Stimulated activated CD8-positive, alpha-beta memory T cell treated with anti-CD3 and anti-CD28 coated beads, Interleukin-12 subunit alpha, Interleukin-12 subunit beta, amount 100 ng/mL, for 24 hours (primary cell): Measurements from ENCODE around the gene PRKN.

Experiments used
- DNase-seq: peaks from one replicate; pipeline ENCODE4 v3.0.0-alpha.2; 2020; ENCODE audit errors: extremely low read depth

PRKN gene

DNA sequence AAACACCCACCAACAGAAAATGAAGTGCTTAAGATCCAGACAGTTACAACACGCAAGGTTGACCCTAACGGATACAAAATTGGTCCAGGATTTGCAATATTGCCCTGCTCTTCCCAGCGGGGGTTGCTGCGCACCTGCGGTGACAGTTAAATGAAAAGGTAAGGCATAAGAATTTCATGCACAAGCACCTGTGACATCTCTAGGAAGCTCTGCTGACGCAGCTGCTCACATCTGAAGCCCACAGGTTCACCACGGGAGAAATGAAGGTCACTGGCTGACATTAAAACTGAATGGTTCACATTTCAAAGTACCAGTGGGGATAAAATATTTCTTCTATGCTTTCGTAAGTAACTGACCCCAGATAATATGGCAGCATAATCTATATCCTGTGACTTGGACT, 764.4 kb downstream of the PRKN start:
- no peak for DNase-seq

DNA sequence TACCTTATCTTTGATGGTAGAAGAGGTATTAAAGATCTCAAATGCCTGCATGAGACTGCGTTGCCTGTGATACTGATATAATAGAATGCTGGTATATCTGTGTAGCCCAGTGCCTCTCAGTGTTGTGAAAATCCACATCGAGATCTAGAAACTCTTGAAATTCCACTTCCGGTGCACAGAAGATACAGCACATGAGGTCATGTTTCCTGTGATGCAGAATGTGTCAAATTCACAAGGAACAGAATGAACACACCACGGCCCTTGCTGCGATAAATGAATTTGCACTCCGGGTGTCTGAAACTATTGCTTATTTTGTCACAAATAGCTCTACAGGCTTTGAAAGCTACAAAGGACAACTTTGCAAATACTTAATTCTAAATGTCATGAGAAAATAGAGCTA, 765.8 kb downstream of the PRKN start:
- DNase-seq: no peak

DNA sequence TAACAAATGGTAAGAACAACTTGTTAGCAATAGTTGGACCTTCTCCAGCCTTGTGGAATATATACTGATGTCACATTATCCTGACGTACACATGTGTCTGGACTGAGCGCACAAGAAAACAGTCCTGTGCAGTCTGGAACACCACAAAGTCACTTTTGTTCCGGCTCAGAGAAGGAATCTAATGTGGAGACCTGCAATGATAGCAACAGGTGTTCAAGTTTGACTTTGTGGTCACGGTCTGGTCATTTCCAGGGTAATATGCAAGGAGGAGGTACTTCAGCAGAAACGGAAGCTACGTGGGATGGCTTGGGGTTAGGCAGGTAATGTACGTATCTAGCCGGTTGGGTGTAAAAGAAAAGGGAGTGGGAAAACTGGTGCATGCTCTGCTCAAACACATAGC, 766.5 kb downstream of the PRKN start:
- DNase-seq: no peak

DNA sequence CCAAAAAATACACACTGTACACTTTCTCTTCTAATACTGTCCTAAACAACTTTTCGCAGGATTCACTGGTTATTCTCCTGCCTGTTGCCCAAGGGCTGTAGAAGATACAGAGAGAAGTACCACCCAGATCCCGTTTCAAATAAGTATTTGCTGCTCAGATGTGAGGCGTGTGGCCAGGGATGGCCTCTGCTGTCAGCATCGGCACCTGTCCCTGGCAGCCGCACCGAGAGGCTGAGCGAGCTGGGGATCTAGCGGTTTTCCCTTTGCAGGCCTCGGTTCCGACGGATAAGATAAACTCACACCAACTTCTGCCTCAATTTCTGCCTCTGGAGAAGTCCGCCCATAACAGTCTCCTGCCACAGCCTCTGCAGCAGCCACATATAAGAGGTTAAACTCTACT, 768.5 kb downstream of the PRKN start:
- no peak for DNase-seq

DNA sequence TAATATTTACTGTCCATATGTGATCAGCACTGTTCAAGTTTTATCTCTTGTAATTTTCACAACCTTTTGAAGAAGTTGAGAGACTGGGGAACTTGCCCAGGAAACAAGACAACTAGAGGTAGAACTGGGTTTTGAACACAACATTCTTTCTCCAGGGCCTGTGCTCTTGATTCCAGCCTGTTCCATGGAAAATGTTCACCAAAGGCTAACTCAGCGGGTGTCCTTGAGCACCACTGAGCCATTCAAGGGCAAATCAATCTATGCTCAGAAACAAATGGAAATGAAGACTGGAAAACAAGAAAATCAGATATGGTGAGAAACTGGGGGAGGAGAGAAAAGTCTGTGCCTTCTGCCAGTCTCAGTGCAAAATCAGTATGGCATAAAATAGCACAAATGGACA, 771.5 kb downstream of the PRKN start:
- DNase-seq: no peak

DNA sequence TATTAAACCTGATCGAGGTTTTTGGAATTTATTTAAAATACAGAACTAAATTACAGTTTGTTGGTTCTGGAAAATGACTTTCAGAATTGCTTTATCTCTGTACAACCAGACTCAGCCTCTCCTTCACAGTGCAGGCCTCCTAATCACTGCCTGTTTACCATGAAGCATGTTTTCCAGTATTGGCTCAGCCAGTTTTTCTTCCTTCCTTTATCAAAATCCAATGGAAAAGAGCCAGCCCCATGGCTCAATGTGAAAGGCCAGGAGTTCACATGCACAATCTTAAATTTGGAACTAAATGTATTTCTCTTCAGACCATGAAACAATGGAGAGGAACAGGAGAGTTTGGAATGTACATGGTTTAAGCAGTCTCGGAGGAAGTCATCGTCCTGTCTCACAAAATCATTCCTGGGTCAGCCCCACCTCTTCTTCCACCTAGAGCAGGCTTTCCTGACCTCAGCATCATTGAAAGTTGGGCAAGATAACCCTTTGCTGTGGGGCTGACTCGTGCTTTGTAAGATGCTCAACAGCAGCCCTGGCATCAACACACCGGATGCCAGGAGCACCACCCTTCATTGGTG, 772.8 kb downstream of the PRKN start:
- DNase-seq: no peak

DNA sequence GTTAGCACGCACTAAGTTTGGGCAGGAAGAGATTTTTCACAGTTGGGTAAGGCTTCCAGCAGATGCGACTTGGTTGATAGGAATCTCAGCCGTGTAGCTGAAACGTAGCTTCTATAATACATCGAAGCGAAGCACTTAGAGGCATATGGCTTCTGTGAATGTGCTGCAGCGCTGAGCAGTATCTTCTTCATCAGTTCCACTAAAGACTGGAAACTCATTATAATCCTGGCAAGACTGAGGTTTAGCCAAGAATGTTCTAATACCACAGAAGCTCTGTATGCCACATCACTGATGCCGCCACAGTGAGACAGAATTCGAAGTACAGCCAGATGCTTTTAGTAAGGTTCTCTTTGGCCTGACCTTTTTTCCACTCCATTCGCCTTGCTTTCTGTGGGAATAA, 773.5 kb downstream of the PRKN start:
- no peak for DNase-seq

DNA sequence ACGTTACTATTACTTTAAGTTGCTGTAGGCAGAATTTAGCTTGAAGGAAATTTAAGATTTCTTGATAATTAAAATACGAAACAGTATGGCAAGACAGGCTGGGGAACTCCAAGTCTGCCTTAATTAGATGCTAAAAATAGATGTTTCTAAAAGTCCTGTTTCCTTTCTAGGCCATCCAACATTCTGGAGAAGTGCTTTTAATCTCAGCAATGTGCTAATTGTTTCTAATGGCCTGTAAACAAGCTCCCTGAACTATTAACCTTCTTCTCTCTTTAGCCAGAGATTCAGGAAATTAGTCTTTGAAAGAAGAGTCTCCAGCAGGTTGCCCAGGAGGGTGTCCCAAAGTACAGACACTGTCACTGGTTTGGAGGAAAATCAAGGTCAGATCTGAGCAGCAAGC, 776.4 kb downstream of the PRKN start:
- no peak for DNase-seq

DNA sequence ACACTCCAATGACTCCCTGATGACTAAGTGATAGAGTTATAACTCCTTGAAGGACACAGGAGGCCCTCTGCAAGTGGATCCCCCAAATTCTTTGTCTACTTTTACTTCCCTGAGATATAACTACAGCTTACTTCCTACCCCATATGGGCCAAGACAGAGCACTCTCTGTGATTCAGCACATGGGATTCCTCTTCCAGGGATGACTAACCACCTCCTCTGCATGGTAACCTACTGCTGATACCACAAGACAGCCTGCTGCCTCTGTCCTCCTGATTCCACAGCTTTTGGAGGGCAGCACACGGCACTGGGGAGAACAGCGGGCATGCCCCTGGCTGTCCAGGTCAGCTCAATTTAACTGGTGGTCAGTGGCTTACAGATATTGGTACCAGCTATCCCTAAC, 778.0 kb downstream of the PRKN start:
- no peak for DNase-seq

DNA sequence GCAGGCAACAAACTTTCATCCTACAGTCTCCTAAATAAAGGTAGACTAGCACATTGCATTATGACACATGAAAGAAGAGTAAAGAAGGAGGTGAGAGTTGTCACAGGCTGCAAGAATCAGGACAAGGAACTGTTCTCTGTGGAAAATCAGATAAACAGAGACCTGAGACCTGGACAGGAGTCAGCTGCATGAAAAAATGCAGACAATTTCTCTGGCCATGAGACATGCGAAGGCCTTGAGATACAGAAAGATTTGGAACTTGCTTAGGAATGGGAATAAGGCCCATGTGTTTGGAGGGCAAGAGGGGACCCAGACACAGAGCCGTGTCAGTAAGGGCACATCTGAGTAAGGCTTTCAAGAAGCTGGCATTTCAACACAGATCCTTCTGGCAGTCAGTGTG, 779.1 kb downstream of the PRKN start:
- no peak for DNase-seq

DNA sequence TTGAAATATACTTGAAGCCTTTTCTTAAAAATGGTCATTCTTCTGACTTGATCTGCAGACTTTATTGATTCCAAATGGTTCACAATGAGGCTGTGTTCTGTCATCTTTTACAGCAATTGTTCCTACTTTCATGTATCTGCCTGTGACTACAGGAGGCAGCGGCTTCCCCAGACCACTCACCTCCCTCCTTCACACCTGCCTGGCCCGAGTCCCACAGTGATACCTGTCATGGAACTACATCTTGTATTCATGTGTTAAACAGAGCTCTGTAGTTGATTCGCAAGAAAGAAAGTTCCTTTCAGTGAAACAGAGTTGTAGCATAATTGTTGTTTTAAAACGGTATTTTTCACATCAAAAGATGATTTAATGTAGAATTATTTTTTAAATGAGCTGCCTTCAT, 780.2 kb downstream of the PRKN start:
- DNase-seq: no peak

DNA sequence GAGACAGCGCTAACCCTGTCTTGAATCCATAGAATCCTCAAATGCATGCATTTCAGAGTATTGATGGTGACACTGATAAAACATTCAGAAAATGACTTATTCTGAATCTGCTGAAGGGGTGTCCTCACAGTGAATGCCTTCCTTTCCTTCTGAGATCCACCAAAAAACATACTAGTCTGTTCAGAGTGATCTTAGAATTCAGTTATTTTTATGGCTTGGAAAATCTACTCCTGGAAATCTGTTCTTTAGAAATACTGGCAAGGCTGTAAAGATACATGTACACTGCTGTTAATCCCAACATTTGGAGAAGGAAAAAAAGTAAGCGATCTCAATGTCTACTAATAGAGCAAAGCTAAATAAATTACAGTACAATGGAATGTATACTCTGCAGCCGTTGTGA, 781.1 kb downstream of the PRKN start:
- DNase-seq: no peak

DNA sequence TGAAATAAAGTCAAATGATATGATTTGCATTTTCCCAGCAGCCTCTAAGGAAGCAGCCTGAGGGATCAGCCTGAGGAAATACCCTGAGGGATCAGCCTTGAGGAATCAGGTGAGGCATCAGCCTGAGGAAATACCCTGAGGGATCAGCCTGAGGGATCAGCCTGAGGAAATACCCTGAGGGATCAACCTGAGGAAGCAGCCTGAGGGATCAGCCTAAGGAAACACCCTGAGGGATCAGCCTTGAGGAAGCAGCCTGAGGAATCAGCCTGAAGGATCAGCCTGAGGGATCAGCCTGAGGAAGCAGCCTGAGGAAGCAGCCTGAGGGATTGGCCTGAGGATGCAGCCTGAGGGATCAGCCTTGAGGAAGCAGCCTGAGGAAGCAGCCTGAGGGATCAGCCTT, 784.0 kb downstream of the PRKN start:
- DNase-seq: no peak

DNA sequence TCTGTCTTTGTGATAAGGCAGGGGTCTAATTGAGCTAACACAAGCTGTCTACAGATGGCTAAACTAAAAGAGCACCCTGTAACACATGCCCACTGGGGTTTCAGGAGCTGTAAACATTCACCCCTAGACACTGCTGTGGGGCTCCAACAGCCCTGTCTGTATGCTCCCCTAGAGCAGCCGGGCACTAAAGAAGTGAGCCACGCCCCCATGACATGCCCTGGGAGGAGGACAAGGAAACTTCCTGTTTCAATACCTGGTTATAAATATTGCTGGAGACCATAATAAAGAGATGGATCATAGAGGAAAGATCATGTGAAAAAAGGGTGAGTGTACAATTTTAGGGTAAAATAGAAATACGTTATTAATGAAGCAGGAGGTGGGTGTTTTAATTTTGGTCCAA, 786.0 kb downstream of the PRKN start:
- no peak for DNase-seq

DNA sequence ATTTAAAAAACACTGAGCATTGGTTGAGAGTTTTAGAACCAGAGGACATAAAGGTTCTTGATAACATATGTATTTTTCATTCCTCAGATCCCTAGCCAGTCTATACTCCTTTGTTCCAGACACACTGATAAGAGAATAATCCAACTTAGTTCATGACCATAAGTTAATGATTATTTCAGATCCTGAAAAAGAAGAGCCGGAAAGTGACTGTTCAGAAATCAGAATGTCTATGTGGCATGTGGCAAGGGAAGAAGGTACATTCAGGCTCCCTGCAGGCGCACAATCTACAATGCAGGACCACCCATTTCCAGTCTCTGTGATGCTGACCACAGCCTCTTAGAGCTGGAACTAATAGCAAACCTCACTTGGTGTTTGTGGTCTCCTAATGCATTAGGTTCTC, 787.0 kb downstream of the PRKN start:
- no peak for DNase-seq

DNA sequence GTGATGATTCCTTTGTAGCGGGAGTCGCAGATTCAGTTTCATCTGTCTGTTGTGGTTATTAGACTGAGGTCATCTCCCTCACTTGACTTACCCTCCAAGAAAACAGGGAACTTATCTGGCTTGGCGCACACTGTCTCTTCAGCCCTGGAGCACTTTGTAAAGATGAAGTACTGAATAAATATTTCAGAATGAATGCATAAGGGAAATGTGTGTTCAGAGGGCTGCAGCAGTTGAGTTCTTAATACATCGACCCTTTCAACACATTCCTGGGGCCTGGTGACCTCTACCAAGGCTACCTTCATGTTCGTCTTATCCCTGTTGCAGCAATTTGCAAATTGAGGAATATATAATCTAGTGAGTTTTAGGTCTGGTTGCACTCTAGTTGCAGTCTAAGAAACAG, 801.2 kb downstream of the PRKN start:
- no peak for DNase-seq

DNA sequence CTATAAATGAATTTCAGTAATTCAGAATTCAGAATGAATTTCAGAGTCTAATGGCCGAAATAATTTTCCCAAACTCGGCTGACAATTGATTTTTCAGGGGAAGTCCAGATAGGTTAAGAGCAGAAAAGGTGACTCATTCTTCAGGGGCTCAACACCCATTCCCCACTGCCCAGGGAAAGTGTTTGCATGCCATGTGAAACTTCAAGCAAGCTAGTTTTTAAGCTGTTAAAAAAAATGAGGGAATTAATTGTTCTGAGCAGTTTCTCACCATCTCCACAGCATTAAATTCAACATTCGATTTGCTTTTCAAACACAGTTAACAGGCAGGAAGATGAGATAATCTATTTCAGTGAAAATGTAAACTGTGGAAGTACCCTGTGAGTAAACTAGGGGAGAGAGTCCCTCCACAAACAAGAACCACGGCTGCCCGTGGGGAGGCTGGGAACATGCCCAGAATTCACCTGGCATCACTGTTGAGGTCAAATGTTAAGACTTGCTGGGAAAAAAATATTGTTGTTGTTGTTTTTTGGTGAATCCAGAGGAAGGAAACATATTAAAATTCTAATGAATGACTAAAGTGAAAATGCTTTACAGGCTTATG, 803.0 kb downstream of the PRKN start:
- DNase-seq: no peak

DNA sequence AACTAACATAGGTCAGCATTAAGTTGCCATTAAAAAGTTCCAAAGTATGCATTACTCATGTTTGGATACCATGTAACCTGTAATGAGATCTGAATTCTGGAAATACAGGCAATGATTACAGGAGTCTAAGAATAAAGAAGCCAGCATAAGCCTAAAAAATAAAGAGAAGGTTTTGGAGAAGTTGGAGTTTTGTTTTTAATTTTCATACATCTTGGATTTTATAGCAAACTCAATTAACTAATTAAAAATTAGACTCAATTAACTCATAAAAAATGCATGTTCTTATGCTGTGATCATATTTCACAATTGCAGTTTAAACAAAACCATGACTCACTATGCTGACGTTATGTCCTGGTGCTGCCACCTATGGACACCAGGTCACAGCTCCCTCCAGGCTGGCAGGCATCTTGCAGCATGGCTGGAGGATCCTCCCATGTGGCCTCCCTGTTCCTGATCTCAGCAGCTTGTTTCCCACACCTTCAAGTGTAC, 804.9 kb downstream of the PRKN start:
- no peak for DNase-seq

DNA sequence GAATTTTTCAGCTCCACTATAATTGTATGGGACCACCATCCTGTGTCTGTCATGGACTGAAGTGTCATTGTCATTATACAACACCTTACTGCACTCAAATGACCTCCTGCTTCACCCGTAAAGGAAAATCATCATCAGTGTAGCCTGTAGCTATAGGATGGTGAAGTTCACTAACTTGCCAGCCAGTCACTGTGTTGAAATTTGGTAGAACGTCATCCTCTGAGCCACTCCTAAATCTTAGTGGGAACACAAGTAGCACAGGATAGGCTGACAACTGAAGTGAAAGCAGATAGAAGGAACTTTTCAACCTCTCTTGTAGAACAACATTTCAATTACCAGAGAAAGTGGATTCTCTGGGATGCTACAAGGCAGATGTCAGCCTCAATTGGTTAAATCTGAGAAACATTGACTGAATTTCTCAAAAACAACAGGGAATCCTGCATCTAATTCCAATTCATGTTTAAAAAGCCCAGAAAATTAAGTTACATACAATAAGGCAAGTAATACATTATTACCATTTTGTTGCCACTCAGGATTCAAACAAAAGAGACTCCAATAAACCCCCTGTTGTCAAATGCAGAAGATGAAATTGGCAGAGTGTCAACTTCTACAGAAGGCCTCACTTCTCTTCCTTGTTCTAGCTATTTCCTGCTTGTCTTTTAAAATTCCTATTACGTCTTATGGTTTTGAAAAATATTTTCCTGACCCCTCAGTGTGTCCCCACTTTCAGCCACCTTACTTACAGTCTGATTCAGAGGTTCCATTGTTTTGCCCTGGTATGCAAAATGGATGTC, 805.8 kb downstream of the PRKN start:
- no peak for DNase-seq

DNA sequence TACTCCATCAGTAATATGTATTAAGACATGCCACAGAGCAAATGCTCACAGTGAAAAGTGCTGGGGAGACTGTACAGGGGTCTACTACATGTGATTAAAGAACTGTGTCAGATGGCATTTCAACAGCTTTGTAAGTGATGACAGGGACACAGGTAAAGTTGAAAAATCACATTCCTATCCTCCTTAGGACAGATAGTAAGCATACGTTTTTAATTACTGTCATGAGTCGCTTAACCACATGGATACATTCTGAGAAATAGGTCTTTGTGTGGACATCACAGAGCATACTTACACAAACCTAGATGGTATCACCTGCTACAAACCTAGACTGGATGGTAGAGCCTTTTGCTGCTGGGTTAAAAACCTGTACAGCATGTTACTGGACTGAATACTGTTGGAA, 807.9 kb downstream of the PRKN start:
- no peak for DNase-seq

DNA sequence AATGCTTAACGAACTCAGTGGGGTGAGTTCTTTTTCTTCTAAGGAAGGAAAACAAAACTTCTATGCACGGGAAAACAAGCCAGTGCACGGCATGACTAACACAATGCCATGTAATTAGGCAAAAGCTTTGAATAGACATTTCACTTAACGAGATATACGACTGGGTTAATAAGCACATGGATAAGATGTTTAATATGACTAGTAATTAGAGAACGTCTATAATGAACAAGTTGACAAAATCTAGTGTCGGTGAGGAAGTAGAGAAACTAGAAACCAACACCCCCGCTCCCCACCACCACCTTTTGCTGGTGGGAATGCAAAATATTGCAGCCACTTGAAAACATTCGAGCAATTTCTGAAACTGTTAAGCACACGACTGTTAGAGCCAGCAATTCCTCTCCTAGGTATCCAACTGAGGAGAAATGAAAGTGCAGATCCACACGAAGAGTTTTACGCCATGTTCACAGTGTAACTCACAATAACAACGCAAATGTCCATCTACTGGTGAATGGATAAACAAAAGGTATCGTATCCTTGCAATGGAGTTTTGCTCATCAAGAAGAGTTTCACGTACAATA, 808.8 kb downstream of the PRKN start:
- no peak for DNase-seq

DNA sequence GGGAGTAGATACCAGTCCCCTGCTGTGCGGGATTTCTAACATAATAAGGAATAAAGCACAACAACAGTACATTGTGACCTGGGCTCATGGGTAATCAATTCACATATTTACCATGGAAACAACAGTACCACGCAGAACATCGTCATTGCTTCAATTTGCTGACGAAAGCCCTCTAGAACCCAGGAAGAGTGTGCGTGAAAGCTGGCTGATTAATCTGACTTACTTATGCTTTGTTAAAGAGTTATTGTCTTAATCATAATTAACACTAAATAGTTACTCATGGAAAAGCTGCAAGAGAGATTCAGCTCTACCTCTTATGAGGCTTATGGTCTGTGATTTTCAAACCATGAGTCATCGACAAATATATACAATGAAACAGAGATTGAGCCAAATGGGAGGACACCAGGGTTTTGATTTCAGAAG, 809.4 kb downstream of the PRKN start:
- DNase-seq: no peak

DNA sequence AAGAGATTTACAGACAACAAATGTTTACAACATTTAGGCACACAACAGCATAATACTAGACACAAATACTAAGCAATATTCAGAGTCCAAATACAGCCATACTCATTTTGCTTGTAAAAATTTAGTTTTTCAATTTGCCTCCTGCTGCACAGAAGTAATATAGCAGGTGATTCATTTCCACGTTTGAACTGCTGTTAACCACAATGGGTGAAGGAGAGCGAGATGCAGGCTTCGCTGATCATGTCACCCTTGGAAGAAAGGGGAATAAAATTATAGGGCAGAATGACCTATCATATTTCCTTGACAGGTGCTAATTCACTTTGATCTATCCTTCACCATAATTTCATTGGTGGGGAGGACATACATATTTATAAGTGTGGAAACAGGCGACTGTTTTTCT, 809.9 kb downstream of the PRKN start:
- DNase-seq: no peak
